Activated CD4-positive, CD25-positive, alpha-beta regulatory T cell treated with anti-CD3 and anti-CD28 coated beads, Interleukin-2, amount 50 U/mL, for 72 hours (primary cell): ENCODE data around the gene HACD2.
"Not testable (repeated sequence)": the region's sequence is repeated elsewhere in the genome, so short reads cannot be mapped to it uniquely, and the experiment has no call there.

Source experiments
- DNase-seq: peaks from one replicate; pipeline ENCODE4 v3.0.0; 2021

The HACD2 gene, protein sequence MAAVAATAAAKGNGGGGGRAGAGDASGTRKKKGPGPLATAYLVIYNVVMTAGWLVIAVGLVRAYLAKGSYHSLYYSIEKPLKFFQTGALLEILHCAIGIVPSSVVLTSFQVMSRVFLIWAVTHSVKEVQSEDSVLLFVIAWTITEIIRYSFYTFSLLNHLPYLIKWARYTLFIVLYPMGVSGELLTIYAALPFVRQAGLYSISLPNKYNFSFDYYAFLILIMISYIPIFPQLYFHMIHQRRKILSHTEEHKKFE

DNA sequence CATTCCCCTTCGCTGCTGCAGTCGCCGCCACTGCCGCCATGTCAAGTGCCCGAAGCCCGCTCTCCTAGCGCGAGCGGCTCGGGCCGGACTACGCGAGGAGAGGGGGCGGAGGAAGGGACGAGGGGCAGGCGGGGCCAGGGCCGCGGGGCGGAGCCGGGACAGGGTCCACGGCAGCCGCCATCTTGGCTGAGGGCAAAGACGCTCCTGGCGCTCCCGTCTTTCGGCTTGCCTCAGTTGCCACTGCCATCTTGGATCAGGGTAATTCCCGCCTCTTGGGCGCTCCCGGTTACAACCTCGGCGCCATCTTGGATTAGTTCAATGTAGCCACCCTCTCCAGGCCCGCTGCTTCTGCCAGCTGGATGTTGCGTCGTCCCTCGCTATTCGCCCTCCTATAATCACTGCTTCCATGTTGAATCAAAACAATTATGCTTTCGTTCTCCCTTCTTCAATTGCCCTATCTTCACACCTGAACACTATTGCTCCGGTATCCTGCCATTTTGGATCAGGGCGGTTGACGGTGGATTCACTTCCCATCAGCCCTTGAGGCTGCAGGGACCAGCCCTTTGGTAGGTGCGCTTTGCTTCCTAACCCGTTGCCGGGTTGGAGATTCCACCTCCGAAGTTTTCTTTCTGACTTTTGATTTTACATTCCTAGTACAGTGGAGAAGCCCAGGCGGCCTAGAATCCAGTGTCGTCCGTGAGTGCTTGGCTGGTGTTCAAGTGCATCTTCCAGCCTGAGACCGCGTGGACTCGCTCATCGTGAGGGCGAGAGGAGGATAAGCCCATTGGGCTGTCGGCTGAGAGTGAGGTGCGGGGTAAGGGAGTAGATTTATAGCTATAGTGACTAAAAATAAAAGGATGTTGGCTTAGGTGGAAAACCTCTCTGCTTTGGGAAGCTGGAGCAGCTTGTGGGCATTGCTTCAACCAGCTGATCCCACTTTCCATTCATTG lies at the start of gene HACD2:
Gene HACD2 (minus strand): TSS at position 66 of the 950 bp plus-strand sequence. CDS start 26 bp downstream, at position 40.
- DNase-seq: peak; percentile 97

DNA sequence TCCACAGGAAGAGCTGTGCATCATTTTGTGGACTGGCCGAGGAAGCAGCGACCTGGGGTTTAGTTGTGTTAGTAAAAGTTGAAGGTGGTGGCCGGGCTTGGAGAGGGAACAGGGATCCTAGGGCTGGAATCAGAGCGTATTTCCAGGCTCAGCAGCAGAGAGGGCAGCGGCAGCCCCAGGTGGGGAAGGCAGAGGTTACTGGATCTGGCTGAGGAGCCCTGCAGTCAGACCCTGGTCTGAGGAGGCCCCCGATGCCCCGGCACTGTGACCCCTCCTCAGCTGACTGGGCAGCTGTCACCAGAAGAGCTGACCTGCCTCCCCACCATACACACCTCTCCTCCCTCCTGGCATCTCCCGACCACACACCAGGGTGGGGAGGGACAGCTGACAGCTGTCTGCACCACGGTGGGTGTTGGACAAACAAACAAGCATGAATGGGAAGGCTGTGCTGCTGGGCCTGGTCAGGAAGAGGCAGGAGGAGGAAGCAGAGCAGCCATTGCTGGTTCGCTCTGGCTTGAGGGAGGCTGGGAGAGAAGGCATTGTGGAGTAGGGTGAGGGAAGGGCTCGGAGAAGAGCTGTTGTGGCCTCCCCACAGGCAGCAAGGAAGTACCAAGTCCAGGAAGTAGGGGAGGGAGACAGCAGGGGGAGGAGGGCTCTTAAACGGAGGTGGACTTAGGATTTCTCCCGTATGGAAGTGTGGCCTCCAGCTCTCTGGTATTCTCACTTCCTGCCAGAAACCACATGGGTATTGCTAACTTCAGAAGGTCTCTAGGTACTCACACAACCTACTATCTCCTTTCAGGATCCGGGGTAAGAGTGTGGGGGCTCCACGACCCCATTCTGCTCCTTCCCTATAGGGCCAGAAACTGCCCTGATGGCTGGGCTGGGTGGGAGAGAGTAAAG lies 49.5 kb upstream of the HACD2 start:
- no peak for DNase-seq

DNA sequence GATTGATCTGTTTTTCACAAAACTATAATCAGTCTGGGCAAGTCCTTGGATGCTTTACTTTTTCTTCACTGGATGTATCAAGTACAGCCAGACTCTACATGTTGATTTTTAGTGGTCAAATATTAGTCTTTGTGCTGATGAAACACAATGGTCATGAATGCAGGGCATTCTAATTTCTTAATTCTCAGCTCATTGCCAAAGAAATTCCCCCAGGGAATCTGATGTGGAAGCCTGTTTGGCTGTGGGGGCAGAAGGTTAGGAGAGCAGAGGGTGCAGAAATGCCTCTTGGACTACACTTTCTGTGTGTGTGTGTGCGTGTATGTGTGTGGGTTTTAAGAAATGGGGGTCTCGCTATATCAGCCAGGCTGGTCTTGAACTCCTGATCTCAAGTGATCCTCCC lies 48.7 kb upstream of the HACD2 start:
- no peak for DNase-seq

DNA sequence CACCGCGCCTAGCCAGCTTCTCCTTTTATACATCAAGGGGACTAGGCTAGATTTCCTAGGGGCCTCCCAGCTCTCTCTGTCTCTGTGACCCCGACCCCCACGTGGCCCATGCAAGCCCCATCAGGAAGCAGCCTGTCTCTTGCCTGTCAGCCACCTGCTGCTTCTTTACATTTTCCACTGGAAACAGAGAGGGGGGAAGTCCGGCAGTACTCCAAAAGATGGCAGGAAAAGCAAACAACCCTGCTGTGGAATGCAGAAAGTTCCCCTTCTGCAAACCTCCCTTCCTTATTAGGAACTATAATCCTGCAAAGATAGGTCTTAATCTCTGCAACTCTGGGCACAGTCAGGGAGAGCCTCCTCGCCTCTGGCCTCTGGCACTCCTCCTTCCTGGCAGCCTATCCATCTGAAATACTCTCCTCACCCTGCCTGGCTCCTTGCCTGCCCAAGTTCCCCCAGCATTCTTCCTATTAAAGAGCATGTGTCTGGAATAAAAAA lies 47.4 kb upstream of the HACD2 start:
- DNase-seq: no peak

DNA sequence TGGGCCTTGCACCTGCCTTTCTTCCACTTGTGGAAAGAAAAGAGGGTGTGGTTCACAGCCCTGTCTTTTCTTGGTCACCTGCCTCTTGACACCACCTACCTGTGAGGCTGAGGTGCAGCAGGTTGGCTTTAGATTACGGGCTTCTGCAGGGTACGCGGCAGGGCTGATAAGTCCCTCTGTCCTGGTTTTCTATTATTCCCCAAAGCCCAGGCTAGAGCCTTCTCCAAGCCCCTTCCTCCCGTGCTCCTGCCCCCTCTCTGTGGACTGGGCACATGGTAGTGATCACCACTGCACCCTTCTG lies 44.8 kb upstream of the HACD2 start:
- DNase-seq: no peak

DNA sequence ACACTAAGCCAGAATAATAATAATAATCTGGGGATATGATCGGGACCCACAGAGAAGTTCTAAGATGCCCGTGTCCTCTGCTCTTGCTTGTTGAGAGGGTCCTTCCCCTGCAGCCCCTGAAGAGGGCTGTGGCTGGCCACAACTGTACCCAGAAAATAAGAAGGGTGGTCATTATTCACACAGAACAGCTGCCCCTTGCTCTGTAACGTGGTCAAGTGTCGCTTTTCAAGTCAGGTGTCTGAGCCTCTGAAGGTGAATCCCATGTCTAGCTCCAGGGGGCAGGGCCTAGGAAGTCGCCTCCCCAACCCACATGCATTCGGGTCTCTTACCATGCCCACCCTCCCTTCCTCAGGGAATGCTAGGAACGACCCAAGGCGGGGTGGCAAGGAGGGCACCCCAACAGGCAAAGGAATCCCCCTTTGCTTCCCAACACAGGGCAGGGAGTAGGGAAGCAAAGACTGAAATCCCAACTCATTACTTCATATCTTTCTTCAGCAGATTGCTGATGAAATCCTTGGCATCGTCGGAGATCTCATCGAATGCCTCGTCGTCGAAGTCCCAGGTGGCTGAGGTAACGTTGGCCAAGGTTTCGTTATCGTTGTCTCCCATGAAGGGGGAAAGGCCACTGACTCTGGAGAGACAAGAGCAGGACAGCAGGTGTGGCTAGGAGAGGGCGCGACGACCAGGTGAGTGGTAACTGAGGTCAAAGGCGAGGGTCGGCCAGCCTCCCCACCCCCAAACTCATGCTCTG lies 44.3 kb upstream of the HACD2 start:
- no peak for DNase-seq

DNA sequence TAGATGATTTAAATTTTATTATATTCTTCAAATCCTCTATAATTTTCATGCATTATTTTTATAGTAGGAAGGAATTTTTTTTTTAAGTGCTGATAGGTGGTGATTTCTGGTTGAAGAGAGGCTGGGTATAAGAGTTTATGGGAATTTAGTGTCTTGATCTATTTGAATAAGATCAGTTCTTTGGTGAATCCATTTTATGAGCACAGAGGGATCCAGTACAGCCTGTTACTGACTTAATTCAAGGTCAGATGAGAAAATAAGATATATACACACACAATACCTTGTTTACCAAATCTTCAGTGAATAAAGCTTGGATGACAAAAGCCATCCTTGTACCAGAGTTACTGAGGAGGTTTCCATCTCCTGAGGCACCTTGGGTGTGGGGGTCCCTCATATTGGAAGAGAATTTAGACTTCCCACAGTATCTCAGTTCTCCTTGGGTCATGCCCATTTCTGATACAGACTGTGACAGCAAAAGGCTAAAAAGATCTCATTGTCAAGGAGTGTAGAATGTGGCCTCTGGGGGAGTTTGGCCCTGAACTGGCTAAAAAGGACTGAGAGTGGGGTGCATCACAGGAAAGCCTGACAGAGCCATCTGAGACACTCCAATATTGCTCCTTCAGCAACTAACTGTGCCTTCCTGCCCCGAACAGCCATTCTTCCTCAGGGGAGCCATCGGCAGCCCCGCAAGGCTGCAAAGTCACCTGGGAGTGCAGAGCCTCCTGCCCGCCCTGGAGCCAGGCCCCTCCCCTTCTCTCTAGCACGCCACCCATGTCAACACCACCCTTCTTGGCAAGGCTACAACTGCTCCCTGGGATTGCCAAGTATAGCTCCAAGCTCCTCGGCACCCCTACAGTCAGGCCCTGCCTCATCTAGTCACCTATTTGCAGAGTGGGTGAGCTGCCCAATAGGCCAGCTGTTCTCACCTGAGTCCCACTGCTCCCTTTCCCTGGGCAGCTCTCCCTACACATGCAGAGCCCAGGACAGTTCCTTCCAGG lies 43.1 kb upstream of the HACD2 start:
- no peak for DNase-seq

DNA sequence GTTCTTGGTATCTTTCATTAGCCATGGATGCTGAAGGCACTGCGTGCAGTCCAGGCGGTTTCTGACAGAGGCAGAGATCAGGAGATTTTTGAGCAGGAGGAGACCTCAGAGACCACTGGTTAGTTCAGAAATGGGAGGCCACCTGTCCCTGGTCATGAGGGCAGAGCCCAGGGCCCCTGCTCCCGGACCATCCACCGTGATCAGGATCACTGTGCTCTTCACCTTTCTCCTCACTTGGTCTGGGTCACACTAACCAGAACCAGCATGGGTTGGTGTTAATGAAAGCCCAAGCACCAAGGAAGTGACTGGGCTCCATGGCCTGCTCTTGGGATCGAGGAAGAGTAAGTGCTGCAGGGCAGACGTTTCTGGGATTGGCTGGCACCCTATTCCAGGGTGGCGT lies 42.0 kb upstream of the HACD2 start:
- no peak for DNase-seq

DNA sequence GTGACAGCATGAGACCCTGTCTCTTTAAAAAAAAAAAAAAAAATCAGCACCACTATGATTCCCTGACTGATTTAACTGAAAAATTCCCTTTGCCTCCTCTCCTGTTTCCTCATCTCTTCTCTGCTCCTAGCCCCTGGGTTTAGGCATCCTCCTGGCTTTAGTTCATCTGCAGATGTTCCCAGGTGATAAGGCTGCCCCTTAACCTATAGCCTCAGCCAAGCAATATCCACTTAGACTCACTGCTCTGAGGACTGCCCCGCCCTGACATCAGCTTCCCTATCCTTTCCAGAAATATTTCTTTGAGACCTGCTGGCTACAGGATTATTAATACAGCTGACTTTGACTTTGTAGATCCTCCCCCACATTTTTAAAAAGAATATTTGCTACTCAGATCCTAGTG lies 39.4 kb upstream of the HACD2 start:
- no peak for DNase-seq

DNA sequence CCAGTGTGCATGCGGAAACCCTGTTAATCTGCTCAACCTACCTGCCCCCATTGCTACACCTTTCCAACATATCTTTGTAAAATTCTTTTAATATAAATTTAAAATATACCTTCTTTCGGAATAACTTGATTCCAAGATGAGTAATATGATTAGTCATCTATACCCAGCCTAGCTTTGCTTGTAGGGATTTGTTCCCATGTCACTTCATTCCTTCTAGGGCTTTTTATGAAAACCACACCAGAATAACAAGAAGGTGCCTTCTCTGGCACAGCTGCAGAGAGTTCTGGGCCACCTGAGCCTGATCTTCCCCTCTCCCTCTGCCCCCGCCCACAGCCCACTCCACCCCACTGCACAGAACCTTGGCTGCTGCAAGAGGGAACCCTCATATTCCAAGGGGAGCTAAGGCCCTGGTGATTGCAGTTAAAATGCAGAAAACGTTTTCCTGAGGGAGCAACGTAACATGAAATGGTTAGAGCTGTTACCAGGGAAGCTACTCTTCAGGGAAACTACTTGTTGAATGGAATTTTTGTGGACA lies 38.6 kb upstream of the HACD2 start:
- DNase-seq: no peak

DNA sequence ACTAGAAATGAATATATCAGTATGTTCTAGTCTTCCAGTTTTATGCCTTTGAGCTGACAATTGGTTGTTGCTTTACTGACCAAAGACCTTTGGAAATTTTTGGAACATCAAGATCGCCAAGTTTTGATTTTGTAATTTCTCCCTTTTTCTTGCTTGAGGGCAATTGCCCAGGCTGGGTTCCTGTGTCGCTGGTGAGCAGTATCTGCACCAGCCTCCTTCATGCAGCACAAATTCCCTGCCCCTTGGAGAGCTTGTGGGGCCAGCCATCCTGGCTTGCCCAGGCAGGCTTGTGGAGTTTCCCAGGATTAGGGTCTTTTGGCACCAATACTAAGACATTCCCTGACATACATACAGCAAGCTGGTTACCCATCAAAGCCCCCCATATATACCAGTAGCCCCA lies 37.9 kb upstream of the HACD2 start:
- DNase-seq: no peak

DNA sequence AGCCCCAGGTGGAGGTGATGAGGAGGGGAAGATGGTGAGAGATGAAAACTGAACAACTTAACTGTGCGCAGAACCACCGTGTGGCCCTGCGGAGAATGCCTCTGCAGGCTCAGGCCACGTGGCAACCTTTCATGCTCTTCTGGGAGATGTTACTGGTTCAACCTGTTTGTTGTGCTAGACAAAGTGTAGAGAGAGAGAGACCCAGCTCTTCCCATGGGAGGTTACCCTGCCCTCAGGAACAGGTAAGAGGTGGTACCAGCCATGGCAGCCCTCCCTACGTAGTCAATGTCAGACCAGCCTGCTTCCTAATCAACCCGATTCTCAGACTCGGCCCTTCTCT lies 37.0 kb upstream of the HACD2 start:
- no peak for DNase-seq

DNA sequence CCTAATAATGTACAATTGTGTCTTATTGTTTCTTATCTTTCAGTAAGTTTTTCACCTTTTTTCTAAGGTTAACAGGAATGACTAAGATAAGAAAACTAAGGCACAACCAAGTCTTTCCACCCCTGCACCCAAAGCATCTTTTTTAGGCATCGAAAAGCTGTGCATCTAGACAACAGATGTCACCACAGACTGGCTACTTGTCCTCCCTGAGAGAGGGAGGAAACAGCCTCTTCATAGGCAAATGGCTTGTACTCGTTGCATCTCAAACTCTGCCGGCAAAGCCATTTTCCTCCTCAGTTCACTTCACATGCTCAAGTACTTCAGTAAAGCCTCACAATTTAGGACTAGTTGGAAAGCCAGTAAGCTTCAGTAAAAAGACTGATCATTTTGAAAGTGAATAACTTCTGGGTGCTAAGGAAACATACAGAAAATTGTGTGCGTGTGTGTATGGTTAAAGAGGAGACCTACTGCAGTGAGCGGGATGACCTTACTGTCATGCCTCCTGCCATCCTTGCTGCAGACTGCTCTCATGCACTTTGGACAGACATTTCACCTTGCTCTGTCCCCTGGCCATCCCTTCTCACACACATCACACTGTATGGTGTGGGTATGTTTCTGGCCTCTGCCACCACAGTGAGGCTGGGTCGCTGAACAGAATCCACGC lies 36.5 kb upstream of the HACD2 start:
- DNase-seq: no peak

DNA sequence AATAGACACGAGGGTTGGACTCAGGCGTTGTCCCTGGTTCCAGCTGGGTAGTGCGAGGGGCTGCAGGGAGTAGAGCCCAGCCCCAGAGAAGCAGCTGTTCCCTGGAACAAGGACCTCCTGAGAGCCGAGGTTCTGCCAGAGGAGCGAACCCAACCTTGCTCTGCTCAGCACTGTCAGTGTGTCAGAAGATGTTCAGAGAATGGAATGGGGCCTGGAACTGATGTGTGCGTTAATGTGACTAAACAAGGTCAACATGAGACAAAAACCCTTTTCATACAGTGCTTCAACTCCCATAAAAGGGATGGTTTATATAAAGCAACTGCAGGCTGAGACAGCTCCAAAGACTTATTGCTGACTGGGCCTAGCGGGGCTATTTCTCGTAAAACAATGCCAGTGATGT lies 35.5 kb upstream of the HACD2 start:
- no peak for DNase-seq

DNA sequence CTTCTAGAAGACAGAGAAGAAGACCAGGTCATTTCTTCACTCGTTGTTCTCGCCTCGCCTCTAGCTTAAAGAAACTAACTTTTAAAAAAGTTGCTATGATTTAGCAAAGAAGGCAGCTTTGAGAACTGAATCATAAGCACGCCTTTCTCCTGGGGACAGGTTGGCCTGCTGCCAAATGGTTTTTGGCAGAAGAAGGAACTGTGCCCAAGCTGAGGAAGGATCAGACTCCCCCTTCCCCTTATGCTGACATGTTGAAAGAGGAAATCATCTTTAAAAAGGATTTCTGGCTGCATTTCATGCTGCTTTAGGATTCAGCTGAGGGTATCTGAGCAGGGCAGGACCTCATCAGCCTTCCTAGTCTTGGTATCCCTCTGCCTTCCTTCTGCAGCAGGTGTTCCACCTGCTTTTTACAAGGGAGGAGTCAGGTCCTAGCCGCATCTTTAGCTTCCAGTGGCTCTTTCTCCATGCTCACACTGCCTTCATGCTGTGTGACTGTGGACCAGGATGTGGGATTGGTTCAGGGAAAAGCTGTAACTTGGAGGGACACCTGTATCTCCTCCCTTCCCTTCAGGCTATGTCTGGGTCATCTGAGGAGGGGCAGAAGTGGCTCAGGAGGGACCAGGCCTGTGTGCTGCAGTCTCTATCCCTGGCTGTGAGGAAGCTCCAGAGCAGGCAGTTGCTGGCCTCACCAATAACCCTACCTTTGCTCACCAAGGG lies 34.1 kb upstream of the HACD2 start:
- DNase-seq: no peak

DNA sequence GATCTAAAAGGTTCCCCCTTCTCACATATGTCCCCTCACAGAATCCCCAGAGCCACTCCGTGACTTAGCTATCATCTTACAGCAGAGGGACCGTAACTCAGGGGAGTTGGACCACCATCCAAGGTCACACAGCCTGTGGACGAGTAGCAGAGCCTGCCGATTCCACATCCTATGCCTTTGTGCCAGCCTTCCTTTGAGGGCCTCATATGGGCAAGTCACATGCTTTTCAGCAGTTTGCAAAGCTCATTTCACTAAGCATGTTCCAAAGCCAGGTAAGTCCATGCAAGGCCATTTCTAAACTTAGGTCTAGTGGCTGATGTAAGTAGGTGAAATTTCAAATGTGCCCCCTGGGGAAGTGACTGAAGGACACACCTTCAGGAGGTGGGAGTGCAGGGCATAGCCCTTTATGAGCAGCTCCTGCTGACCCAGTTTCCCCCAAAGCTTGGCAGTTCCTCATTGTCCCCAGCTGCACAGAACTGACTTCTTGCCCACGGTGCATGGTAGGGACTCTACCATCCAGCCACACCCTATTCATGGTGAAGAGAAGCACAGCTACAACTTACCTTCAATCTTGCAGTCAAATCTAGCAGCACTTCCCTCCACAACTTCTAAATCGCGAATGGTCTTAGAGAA lies 33.3 kb upstream of the HACD2 start:
- DNase-seq: no peak

DNA sequence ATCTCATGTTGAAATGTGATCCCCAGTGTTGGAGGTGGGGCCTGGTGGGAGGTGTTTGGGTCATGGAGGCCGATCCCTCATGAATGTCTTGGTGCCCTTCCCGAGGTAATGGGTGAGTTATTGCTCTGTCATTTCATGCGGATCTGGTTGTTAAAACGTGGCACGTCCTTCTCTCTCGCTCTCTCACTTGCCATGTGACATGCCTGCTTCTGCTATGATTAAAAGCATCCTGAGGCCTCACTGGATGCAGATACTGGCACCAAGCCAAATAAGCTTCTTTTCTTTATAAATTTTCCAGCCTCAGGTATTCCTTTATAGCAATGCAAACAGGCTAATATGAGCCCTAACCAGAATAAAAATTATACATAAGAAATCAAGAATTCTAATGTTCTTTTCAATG lies 31.7 kb upstream of the HACD2 start:
- DNase-seq: no peak

DNA sequence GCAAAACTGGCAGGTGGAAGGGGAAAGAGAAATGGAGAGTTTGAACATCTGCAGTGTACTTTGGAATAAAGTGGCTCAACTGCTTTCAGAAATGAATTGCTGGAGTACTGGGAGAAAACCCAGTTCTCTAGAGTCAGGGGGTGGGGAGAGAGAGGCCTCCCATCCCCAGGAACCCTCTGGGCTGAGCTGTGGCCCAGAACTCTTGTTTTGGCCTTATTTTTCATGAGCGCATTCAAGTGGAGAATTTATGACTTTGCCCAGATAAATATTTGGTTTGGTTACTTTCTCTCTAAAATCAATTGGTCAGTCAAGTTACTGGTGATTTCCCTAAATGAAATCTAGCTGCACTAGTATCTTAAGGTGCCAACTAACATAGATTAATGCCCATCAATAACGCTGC lies 28.7 kb upstream of the HACD2 start:
- no peak for DNase-seq

DNA sequence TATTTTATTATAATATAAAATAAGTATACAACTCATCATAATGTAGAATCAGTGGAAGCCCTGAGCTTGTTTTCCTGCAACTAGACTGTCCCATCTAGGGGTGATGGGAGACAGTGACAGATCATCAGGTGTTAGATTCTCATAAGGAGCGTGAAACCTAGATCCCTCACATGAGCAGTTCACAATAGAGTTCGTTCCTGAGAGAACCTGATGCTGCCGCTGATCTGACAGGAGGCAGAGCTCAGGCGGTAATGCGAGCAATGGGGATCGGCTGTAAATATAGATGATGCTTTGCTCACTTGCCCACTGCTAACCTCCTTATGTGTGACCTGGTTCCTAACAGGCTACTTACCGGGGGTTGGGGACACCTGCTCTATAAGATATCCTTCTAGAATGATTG lies 26.8 kb upstream of the HACD2 start:
- not testable (repeated sequence) for DNase-seq
